ENCODE data around the gene ANKRD16. TPM values are rescaled to one million over a fixed set of nuclear protein-coding genes. Genes with fewer than 3 reads are reported as not detected.

ANKRD16 gene
- total RNA-seq (2021; fragmentation: NEBNext Ultra II Directional; extraction: Animal tissue kit (Norgen Biotek cat#: 25700)), result 7.7 and 8.2 TPM in 2 replicates
- 12.7 and 14.2 TPM in 2 replicates for polyA plus RNA-seq (2011; rRNA removed)
- 12.0 TPM for polyA plus RNA-seq (2011; cell fraction: cytosol; rRNA removed)
- polyA plus RNA-seq (2011; cell fraction: nucleus; rRNA removed), result 29.1 TPM
- 4.8 to 9.1 TPM (median 8.1 TPM) in 4 replicates for polyA plus RNA-seq (2012, experiment 1 of 2)
- polyA plus RNA-seq (2012, experiment 2 of 2), result 4.8 TPM
- 5.5 TPM for polyA plus RNA-seq (2013, experiment 1 of 2)
- polyA plus RNA-seq (2013, experiment 2 of 2), result 5.1 TPM
- polyA minus RNA-seq (2011; rRNA and poly(A)+ RNA removed), result 19.9 and 35.7 TPM in 2 replicates
- polyA minus RNA-seq (2011; cell fraction: cytosol; rRNA and poly(A)+ RNA removed), result 10.9 TPM
- 28.6 TPM for polyA minus RNA-seq (2011; cell fraction: nucleus; rRNA and poly(A)+ RNA removed)
- long read RNA-seq, experiment 1, partial matches to known transcripts, result 2 of 7 reads
- long read RNA-seq, experiment 1, other reads (novel, unspliced or antisense), result 0 of 7 reads
- long read RNA-seq, experiment 2, result 0 reads

DNA sequence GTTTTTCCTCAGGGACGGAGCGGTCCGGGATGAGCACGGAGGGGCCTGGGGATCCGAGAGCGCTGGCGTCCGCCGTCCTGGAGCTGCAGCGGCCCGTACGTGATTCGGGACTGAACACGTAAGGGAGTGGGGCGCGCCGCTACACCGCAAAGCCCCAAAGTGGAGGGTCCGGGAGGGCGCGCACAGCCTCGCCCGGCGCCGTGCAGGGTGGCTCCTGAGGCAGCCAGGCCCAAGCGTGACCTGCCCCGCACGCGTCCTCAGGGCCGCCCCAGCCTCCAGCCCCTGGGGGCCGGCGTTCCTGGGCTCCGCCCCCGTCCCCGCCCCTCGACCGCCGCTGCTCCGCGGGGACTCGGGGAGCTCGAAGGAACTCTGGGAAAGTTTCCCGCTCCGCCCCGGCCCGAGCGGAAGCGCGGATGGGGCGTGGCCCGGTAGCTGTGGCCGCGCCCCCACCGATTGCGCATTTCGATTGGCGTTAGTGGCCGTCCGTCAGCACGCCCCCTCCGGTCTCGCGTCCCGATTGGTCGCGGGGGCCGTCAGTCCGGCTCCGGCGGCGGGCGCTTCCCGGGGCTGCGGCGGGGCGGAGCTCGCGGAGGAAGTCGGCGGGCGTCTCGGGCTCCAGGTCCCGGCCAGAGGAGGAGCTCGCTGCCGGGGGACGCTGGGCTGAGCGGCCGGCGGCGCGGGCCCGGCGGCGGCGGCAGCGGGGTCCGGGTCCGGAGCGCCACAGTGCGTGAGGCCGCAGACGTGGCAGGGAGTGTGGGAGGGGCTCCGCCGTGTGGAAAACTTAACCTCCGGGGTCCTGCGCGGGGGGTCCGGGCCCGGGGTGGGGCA is at the start of gene ANKRD16, which contains the start of gene FBH1:
Gene ANKRD16, minus strand, starts transcription at position 270 of the 828 bp plus-strand sequence. CDS start 539 bp downstream, outside the sequence.
Gene FBH1, plus strand, starts transcription at position 620 of the 828 bp plus-strand sequence. Its CDS starts 103 bp downstream, at position 723.
- Histone ChIP-seq H3K56ac (replicated peaks; ENCODE audit: insufficient read length, low read depth, low read length) (peak within 1 kb of the TSS; percentile 57), H2BK15ac (ENCODE audit: low read length) (no peak within 1 kb of the TSS), H3K23me2 (ENCODE audit: low read depth, low read length) (peaks cover 13% of the 10 kb centered on the region), H4K91ac (replicated peaks; ENCODE audit: insufficient read length, low read length) (peak within 1 kb of the TSS; percentile 23), H2BK12ac (ENCODE audit: low read depth, low read length) (no peak within 1 kb of the TSS), H3K14ac (ENCODE audit: insufficient read length) (no peak within 1 kb of the TSS), H3K79me1 (ENCODE audit: low read depth, low read length) (peaks cover 21% of the 10 kb centered on the region), H4K8ac (ENCODE audit: extremely low read depth, insufficient read depth, low read length) (peak within 1 kb of the TSS; percentile 97), H3K23ac (ENCODE audit: insufficient read length) (no peak within 1 kb of the TSS), H3K27ac (ENCODE audit: low read depth, low read length) (0 out of 2 replicates have a peak within 1 kb of the TSS, but pooled peaks have one; percentile 46), H3K36me3 (ENCODE audit: control insufficient read depth in 2 of 4, insufficient read depth in 4 of 4, low read length in 3 of 4) (peaks cover 2 to 42% (median 12%) of the 10 kb centered on the region in 4 experiments; a peak in 5 of 8 replicates), H3K79me2 (ENCODE audit: control insufficient read depth in 1 of 2, insufficient read depth in 2 of 2, low read length in 2 of 2) (peaks cover 8 to 56% of the 10 kb centered on the region in 2 experiments), H2AK5ac (ENCODE audit: low read depth, low read length) (no peak within 1 kb of the TSS), H3K4me3 (ENCODE audit: extremely low read depth in 1 of 4, insufficient read depth in 2 of 4, low read depth in 3 of 4, low read length in 4 of 4) (peak within 1 kb of the TSS; percentile 69 to 98 (median 80)), H3K9ac (replicated peaks in 1 of 4; ENCODE audit: extremely low read depth in 1 of 4, low read depth in 3 of 4, low read length in 3 of 4) (peak within 1 kb of the TSS; percentile 66 to 91 (median 78)), H3K27me3 (replicated peaks in 1 of 4; ENCODE audit: control insufficient read depth in 3 of 4, extremely low read depth in 1 of 4, insufficient read depth in 3 of 4, low read length in 3 of 4) (no peaks in the 10 kb centered on the region; a peak in 1 of 7 replicates), H2BK20ac (ENCODE audit: low read length) (no peak within 1 kb of the TSS), H3K4me2 (ENCODE audit: insufficient read depth in 1 of 2, low read depth in 2 of 2, low read length in 2 of 2) (peak within 1 kb of the TSS; percentile 96 to 100), H4K5ac (ENCODE audit: insufficient read length, low read depth, low read length) (peak within 1 kb of the TSS; percentile 87), H3K4ac (replicated peaks; ENCODE audit: insufficient read length, low read depth, low read length) (no peak within 1 kb of the TSS), H3K18ac (ENCODE audit: extremely low read depth, low read length) (peak within 1 kb of the TSS; percentile 93), H3K4me1 (replicated peaks in 1 of 4; ENCODE audit: control insufficient read depth in 3 of 4, insufficient read depth in 4 of 4, low read length in 3 of 4) (peaks cover 5 to 14% (median 5%) of the 10 kb centered on the region in 4 experiments; a peak in 6 of 7 replicates), H3K9me3 (ENCODE audit: insufficient read depth in 2 of 2, low read depth in 1 of 2, low read length in 1 of 2) (no peaks in the 10 kb centered on the region), H2AFZ (ENCODE audit: low read length) (peak within 1 kb of the TSS; percentile 45; the same call in 1 of the 2 replicates), H4K20me1 (replicated peaks in 1 of 2; ENCODE audit: control insufficient read depth in 1 of 2, insufficient read depth in 2 of 2, low read length in 2 of 2) (peaks cover 14 to 21% of the 10 kb centered on the region in 2 experiments), H2BK120ac (replicated peaks; ENCODE audit: low read depth, low read length) (no peak within 1 kb of the TSS), H2BK5ac (ENCODE audit: low read depth, low read length) (peak within 1 kb of the TSS; percentile 68; the same call in 1 of the 2 replicates)
- POLR2A ChIA-PET (ENCODE audit: partially characterized antibody), result interaction anchor here (0.7 to 4.4 kb wide), 11 partner anchors 13 to 114 kb away, joined by 3 to 21 read pairs (median 12); partner anchors contain the start of genes GDI2 and IL15RA
- FAIRE-seq, result no peak
- DNase-seq (ENCODE audit: low read depth in 1 of 2, low spot score in 2 of 2), result peak; percentile 92 to 99
- CTCF ChIA-PET (ENCODE audit: partially characterized antibody), result interaction anchor here (0.6 to 4.2 kb wide), 3 partner anchors 16 to 1613 kb away, joined by 3 to 25 read pairs (median 3); no protein-coding TSS in a partner anchor
- 1% methylated on average over 76 of the region's 109 CpGs; no CpG with 5 or more reads in 1 of the 2 experiments for WGBS, 2 experiments (ENCODE audit: extremely low coverage in 1 of 2, insufficient coverage in 1 of 2, insufficient read length in 1 of 2, insufficient replicate concordance in 2 of 2, low coverage in 1 of 2, low lambda C conversion rate in 2 of 2, missing lambda C conversion rate in 1 of 2)
- TF ChIP-seq CHD1 (IDR thresholded peaks at IDR 0.05; ENCODE audit: low read depth, low read length) (no peak), SP1 (IDR thresholded peaks at IDR 0.05; ENCODE audit: low read depth, low read length) (peak; percentile 99), SP2 (IDR thresholded peaks at IDR 0.05; ENCODE audit: low read length) (peak; percentile 98), POLR2AphosphoS5 (IDR thresholded peaks at IDR 0.05; ENCODE audit: low read depth, low read length) (peak; percentile 72), SAP30 (IDR thresholded peaks at IDR 0.05; ENCODE audit: insufficient read depth, insufficient replicate concordance, low read length) (no peak), KDM4A (IDR thresholded peaks at IDR 0.05; ENCODE audit: low read depth, low read length, severe bottlenecking) (peak; percentile 24)
- TF ChIP-seq, protein P1, sequence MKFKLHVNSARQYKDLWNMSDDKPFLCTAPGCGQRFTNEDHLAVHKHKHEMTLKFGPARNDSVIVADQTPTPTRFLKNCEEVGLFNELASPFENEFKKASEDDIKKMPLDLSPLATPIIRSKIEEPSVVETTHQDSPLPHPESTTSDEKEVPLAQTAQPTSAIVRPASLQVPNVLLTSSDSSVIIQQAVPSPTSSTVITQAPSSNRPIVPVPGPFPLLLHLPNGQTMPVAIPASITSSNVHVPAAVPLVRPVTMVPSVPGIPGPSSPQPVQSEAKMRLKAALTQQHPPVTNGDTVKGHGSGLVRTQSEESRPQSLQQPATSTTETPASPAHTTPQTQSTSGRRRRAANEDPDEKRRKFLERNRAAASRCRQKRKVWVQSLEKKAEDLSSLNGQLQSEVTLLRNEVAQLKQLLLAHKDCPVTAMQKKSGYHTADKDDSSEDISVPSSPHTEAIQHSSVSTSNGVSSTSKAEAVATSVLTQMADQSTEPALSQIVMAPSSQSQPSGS (IDR thresholded peaks at IDR 0.05; ENCODE audit: low read length), result no peak
